ENCODE measurements around the gene STON2.

STON2 gene

GRCh38 chr14:81305065-81305464 lies 95.1 kb downstream of the STON2 start:
- Mint-ChIP-seq H3K36me3 (no peaks in the 10 kb centered on the region), H3K9me3 (no peaks in the 10 kb centered on the region), H3K4me1 (peaks cover 7% of the 10 kb centered on the region), H3K27me3 (peaks cover 6% of the 10 kb centered on the region), H3K4me3 (no peak overlapping the region), H3K27ac (no peak overlapping the region)
- DNase-seq (ENCODE audit: low spot score in 2 of 2) (no peak), ATAC-seq (ENCODE audit: low read depth) (no peak)

DNA sequence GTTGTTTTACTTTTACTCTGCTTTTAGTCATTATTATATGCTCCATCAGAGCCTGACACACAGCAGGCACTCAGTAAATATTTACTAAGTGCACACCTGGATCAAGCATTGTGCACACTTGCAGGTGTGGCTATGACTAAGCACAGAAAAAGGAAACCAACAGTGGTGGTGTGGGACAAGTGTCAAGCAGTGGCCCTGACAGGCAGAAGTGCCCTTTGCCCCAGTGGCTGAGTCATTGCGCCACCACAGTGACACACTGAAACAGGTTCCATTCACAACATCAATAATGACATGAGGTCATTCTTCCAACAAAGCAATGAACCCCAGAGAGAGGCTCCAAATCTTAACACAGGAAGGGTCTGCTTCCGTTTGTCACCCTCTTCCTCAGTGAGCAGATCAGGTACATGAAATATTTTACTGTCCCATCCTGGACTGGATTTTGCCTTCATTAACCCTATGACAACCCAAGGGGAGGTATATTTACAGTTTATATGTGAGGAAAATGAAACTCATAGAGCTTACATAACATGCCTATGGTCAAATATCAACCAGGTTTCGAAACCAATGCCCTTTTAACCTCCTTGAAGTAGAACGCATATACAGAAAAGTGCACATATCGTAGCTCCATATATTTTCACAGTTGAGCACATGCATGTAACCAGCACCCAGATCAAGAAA lies 96.7 kb downstream of the STON2 start:
- DNase-seq (ENCODE audit: low spot score in 2 of 2), result no peak
- Mint-ChIP-seq H3K36me3 (no peaks in the 10 kb centered on the region), H3K9me3 (no peaks in the 10 kb centered on the region), H3K27me3 (peaks cover 6% of the 10 kb centered on the region), H3K27ac (no peak overlapping the region), H3K4me3 (no peak overlapping the region), H3K4me1 (peaks cover 7% of the 10 kb centered on the region)
- ATAC-seq (ENCODE audit: low read depth), result no peak

GRCh38 chr14:81302638-81303037 lies 97.5 kb downstream of the STON2 start:
- Mint-ChIP-seq H3K27ac (no peak overlapping the region), H3K4me3 (no peak overlapping the region), H3K4me1 (peaks cover 7% of the 10 kb centered on the region), H3K27me3 (peaks cover 6% of the 10 kb centered on the region), H3K36me3 (no peaks in the 10 kb centered on the region), H3K9me3 (no peaks in the 10 kb centered on the region)
- DNase-seq (ENCODE audit: low spot score in 2 of 2) (no peak), ATAC-seq (ENCODE audit: low read depth) (no peak)

DNA sequence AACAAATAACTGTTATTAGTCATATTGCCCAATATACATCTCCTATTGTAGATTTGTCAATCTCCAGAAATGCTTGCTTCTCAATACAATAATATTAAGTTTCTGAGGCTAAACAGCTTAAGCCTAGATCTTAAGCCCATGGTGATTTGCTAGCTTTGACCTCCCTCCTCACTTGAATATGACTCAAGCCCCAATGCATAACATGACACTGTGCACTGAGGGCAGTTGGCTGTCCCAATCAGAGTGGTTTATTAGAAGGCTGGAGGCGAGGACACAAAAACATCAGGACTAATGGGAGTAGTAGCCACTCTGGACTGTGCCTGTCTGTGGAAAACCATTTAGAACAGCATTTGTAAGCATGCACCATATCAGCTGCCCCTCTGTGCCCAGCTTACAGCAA lies 98.3 kb downstream of the STON2 start:
- no peak for ATAC-seq (ENCODE audit: low read depth)
- H3K36me3 Mint-ChIP-seq, result no peaks in the 10 kb centered on the region
- no peaks in the 10 kb centered on the region for H3K9me3 Mint-ChIP-seq
- no peak for DNase-seq (ENCODE audit: low spot score in 2 of 2)
- H3K4me3 Mint-ChIP-seq, result no peak overlapping the region
- no peak overlapping the region for H3K27ac Mint-ChIP-seq
- H3K27me3 Mint-ChIP-seq, result peaks cover 6% of the 10 kb centered on the region
- H3K4me1 Mint-ChIP-seq, result peaks cover 7% of the 10 kb centered on the region

DNA sequence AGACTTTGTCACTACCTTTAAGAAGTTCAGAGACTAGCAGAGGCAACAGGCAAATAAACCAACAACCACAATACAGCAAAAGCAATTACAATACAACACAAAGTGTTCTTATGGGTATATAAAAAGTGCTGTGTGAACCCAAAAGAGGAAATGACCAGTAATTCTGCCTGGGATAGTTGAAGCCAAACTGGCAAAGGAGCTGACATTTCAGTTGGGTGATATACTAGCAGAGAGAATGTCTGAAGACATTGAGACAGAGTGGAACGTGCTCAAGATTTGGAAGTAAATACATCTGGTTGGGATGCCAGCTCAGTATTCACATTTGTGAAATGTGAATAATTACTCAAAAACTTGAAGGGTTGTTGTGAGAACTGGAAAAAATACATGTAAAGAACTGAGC lies 98.8 kb downstream of the STON2 start:
- Mint-ChIP-seq H3K27me3 (peaks cover 6% of the 10 kb centered on the region), H3K27ac (no peak overlapping the region), H3K36me3 (no peaks in the 10 kb centered on the region), H3K4me3 (no peak overlapping the region), H3K4me1 (peaks cover 7% of the 10 kb centered on the region), H3K9me3 (no peaks in the 10 kb centered on the region)
- no peak for ATAC-seq (ENCODE audit: low read depth)
- no peak for DNase-seq (ENCODE audit: low spot score in 2 of 2)

DNA sequence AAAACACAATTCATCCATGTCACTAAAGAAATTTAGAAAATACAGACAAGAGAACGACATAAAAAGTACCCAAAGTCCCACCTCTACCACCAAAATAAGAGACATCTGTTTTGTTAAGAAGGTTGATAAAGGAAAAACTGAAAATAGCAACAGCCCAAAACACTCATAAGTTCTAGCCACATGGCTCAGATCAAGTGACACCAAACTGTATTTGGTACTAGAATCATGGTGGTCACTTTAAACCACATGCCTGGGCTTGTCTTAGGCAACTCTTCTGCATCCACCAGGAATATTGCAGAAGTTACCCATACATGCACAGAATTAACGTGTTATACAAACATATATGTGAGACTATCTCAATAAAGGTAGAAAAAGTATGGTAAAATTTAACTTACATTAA lies 101.2 kb downstream of the STON2 start:
- Mint-ChIP-seq H3K36me3 (no peaks in the 10 kb centered on the region), H3K27ac (no peak overlapping the region)
- no peak for ATAC-seq (ENCODE audit: low read depth)

DNA sequence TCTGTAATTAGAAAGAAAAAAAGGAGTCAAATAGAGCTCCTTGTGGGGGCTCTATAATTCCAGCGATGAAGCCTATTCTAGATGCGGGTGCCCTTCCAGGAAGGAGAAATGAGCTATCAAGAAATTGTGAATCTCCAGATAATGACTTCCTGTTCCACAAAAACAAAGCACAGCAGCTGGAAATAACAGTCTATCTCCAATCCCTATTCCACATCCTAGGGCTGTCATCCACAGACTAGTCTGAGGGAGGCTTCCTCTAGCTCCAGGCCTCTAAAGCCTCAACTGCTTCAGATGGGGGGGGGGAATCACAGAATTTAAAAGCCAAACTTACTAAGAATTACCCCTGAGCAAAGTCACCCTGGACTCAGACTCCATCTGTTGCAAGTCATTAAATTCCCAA lies 102.0 kb downstream of the STON2 start:
- ATAC-seq (ENCODE audit: low read depth), result no peak

More for the DNA sequence above, 101.2 kb downstream of the STON2 start:
- no peak for DNase-seq (ENCODE audit: low spot score in 2 of 2)
- H3K27me3 Mint-ChIP-seq, result peaks cover 5% of the 10 kb centered on the region
- peaks cover 7% of the 10 kb centered on the region for H3K4me1 Mint-ChIP-seq
- H3K4me3 Mint-ChIP-seq, result no peak overlapping the region
- H3K9me3 Mint-ChIP-seq, result no peaks in the 10 kb centered on the region

DNA sequence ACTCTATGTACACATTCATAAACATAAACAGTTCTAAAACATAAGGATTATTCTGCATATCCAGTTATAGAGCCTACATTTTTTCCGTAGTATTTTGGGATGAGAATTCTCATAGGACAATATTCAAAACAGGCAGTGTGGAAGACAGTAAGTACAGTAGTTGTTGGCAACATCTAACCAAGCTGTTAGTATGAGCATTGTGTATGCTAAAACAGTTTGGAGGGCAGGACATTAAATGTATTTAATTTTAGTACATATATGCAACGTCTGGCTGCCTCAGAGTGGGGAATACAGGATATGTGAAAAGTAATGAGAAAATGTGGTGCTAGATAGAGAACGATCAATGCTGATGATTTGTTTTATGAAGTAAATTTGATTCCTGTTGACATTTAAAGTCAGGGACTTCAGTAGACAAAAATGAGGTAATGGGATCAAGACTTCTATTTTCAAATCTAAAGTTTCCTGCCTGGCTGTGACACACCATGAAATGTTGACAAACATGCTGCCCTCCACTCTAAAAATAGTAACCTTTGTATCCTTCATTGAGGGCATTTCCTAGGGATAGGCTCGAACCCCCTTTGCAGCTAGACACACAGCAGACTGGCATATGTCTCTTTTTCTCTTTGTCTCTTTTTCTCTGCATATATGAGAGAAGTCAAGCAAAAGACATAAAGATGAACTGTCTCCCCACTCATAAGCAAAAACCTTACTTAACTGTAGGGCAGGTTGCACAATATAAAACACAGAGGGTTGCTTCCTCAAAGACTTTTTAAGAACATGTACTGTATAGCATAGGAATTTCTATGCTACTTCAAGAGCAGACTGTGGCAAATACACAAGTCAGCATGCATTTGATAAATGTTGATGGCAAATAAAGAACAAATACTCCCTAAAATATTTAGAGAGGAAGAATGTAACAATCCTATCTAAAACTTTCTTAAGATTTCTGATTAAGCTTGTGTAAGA lies 103.9 kb downstream of the STON2 start:
- Mint-ChIP-seq H3K9me3 (no peaks in the 10 kb centered on the region), H3K27ac (no peak overlapping the region), H3K4me3 (no peak overlapping the region), H3K4me1 (no peaks in the 10 kb centered on the region), H3K27me3 (peaks cover 2% of the 10 kb centered on the region), H3K36me3 (no peaks in the 10 kb centered on the region)
- ATAC-seq (ENCODE audit: low read depth) (no peak), DNase-seq (ENCODE audit: low spot score in 2 of 2) (no peak)

More for the DNA sequence above, 102.0 kb downstream of the STON2 start:
- H3K4me3 Mint-ChIP-seq, result no peak overlapping the region
- H3K27ac Mint-ChIP-seq, result no peak overlapping the region
- H3K9me3 Mint-ChIP-seq, result no peaks in the 10 kb centered on the region
- H3K27me3 Mint-ChIP-seq, result peaks cover 2% of the 10 kb centered on the region
- no peaks in the 10 kb centered on the region for H3K36me3 Mint-ChIP-seq
- no peak for DNase-seq (ENCODE audit: low spot score in 2 of 2)
- peaks cover 3% of the 10 kb centered on the region for H3K4me1 Mint-ChIP-seq

- ATAC-seq (ENCODE audit: low read depth) (no peak), DNase-seq (ENCODE audit: low spot score in 2 of 2) (no peak)
- Mint-ChIP-seq H3K9me3 (no peaks in the 10 kb centered on the region), H3K27me3 (peaks cover 4% of the 10 kb centered on the region), H3K4me1 (peaks cover 3% of the 10 kb centered on the region), H3K4me3 (no peak overlapping the region), H3K36me3 (no peaks in the 10 kb centered on the region), H3K27ac (no peak overlapping the region)
Measured at GRCh38 chr14:81289516-81289915, 110.6 kb downstream of the STON2 start.

DNA sequence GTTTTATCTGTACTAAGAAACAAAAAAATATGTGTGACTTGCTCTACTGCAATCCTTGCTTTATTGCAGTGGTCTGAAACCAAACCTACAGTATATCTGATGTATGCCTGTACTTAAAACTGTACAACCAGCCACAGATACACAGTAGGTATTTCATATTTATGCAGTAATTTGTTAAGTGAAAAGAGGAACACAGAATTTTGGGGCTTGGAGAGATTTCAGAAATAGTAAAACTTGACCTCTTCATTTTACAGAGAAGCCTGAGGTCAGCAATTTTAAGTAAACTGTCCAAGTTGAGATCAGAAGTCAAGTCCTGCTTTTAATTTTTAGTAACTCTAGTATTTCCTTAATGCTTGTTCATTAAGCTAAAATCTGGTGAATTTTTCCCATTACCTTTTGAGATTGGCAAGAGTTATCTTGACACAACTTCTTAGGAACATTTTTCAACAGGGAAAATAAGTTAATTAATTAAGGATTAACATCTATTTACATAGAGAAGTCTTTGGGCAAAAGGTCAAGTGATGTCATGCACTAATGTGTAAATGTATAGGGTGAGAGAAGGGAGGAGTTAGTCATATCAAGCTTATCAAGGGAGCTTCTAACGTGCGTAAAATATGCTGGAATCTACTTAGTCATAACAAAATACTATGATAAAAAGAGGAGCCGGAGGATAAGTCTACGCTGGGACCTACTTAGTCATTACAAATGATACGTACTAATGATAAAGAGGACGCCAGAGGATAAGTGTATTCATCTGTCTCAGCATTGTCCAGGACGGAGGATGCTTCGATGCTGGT lies 113.4 kb downstream of the STON2 start:
- Mint-ChIP-seq H3K36me3 (no peaks in the 10 kb centered on the region), H3K4me3 (no peak overlapping the region), H3K4me1 (peaks cover 3% of the 10 kb centered on the region), H3K27ac (no peak overlapping the region), H3K9me3 (no peaks in the 10 kb centered on the region), H3K27me3 (peaks cover 4% of the 10 kb centered on the region)
- DNase-seq (ENCODE audit: low spot score in 2 of 2) (no peak), ATAC-seq (ENCODE audit: low read depth) (no peak)

DNA sequence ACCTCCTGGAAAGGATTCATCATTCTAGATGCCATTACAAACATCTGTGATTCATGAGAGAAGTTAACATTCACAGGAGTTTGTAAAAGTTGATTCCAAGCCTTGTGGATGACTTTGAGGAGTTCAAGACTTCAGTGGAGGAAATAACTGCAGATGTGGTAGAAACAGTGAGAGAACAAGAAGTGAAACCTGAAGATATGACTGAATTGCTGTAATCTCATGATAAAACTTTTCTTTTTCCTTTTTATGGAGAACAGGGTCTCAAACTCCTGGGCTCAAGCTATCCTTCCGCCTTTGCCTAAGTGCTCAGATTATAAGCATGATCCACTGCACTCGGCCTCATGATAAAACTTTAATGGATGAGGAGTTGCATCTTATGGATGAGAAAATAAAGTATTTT lies 114.9 kb downstream of the STON2 start:
- DNase-seq (ENCODE audit: low spot score in 2 of 2), result no peak

GRCh38 chr14:81281332-81281731 lies 118.8 kb downstream of the STON2 start:
- peaks cover 6% of the 10 kb centered on the region for H3K27me3 Mint-ChIP-seq

More for the DNA sequence above, 114.9 kb downstream of the STON2 start:
- no peak for ATAC-seq (ENCODE audit: low read depth)
- peaks cover 3% of the 10 kb centered on the region for H3K4me1 Mint-ChIP-seq
- no peak overlapping the region for H3K4me3 Mint-ChIP-seq
- peaks cover 4% of the 10 kb centered on the region for H3K27me3 Mint-ChIP-seq
- H3K9me3 Mint-ChIP-seq, result no peaks in the 10 kb centered on the region
- no peaks in the 10 kb centered on the region for H3K36me3 Mint-ChIP-seq
- H3K27ac Mint-ChIP-seq, result no peak overlapping the region

DNA sequence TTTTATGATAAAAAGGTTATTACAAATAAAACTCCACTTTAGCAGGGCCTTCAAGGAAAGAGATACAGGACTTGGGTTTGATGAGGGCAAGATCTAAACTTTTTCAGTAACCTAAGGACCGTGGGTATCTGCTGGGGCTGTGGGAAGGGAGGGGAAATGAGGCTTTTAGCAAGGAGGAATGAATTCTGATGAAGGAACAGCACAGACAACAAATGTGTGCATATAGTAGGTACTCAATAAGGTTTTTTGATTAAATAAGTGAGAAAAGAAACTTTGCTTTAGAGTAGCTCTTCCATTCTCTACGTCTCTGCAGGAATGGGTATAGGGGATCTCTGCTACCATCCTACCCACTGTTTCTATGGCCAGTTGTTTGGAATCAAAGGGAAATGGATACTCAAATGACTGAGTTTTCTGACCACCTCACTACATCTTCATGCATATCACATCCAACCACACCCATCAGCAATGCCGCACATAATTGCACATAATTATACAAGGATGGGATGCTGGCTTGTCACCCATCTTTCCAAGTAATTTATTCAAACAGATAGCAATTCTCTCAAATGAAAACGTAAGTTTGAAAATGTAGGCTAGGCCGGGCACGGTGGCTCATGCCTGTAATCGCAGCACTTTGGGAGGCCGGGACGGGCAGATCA lies 119.9 kb downstream of the STON2 start:
- peaks cover 8% of the 10 kb centered on the region for H3K27me3 Mint-ChIP-seq
- no peak overlapping the region for H3K4me3 Mint-ChIP-seq
- H3K36me3 Mint-ChIP-seq, result no peaks in the 10 kb centered on the region
- H3K27ac Mint-ChIP-seq, result no peak overlapping the region
- ATAC-seq (ENCODE audit: low read depth) (no peak), DNase-seq (ENCODE audit: low spot score in 2 of 2) (no peak)
- H3K9me3 Mint-ChIP-seq, result no peaks in the 10 kb centered on the region
- H3K4me1 Mint-ChIP-seq, result peaks cover 15% of the 10 kb centered on the region

More at GRCh38 chr14:81281332-81281731, 118.8 kb downstream of the STON2 start:
- H3K4me1 Mint-ChIP-seq, result peaks cover 7% of the 10 kb centered on the region
- H3K27ac Mint-ChIP-seq, result no peak overlapping the region
- H3K36me3 Mint-ChIP-seq, result no peaks in the 10 kb centered on the region
- no peak overlapping the region for H3K4me3 Mint-ChIP-seq
- ATAC-seq (ENCODE audit: low read depth), result no peak
- no peaks in the 10 kb centered on the region for H3K9me3 Mint-ChIP-seq
- DNase-seq (ENCODE audit: low spot score in 2 of 2), result no peak

Data from memory B cell (primary cell).